ENCODE results near the gene TF. TPM values are rescaled to one million over a fixed set of nuclear protein-coding genes. Genes with fewer than 3 reads are reported as not detected.
"Not testable (repeated sequence)": the region's sequence is repeated elsewhere in the genome, so short reads cannot be mapped to it uniquely, and the experiment has no call there.

The TF gene
- polyA plus RNA-seq, 2 donors, result 2.6 to 4.6 TPM

- no peaks in the 10 kb centered on the region for H3K9me3 ChIP-seq (ENCODE audit: control insufficient read depth in 2 of 2, insufficient read depth in 1 of 2, low read depth in 1 of 2, low read length in 1 of 2)
- 76% methylated on average over 4 of the region's 4 CpGs for WGBS, 2 donors
- H3K36me3 ChIP-seq (ENCODE audit: control insufficient read depth in 2 of 2, insufficient read depth in 2 of 2, low read length in 1 of 2), result no peaks in the 10 kb centered on the region
- no peak overlapping the region for H3K27ac ChIP-seq (ENCODE audit: low read depth in 2 of 2, low read length in 1 of 2)
- H3K4me3 ChIP-seq (ENCODE audit: low read depth in 1 of 2, low read length in 2 of 2), result no peak overlapping the region
- H3K27me3 ChIP-seq (ENCODE audit: control insufficient read depth in 1 of 2, insufficient read depth in 2 of 2, low read length in 2 of 2), result peaks cover 0 to 2% of the 10 kb centered on the region in 2 donors
- no peaks in the 10 kb centered on the region for H3K4me1 ChIP-seq (ENCODE audit: control insufficient read depth in 2 of 2, insufficient read depth in 2 of 2, low read length in 1 of 2)
Observed at GRCh38 chr3:133711013-133711412, 35.2 kb upstream of the TF start.

- H3K9me3 ChIP-seq (ENCODE audit: control insufficient read depth in 2 of 2, insufficient read depth in 1 of 2, low read depth in 1 of 2, low read length in 1 of 2), result no peaks in the 10 kb centered on the region
- no peaks in the 10 kb centered on the region for H3K4me1 ChIP-seq (ENCODE audit: control insufficient read depth in 2 of 2, insufficient read depth in 2 of 2, low read length in 1 of 2)
- H3K27me3 ChIP-seq (ENCODE audit: control insufficient read depth in 1 of 2, insufficient read depth in 2 of 2, low read length in 2 of 2), result peaks cover 0 to 2% of the 10 kb centered on the region in 2 donors
- 84 to 88% methylated on average over 5 of the region's 5 CpGs for WGBS, 2 donors
- no peaks in the 10 kb centered on the region for H3K36me3 ChIP-seq (ENCODE audit: control insufficient read depth in 2 of 2, insufficient read depth in 2 of 2, low read length in 1 of 2)
- H3K27ac ChIP-seq (ENCODE audit: low read depth in 2 of 2, low read length in 1 of 2), result no peak overlapping the region
- no peak overlapping the region for H3K4me3 ChIP-seq (ENCODE audit: low read depth in 1 of 2, low read length in 2 of 2)
Observed at GRCh38 chr3:133712017-133712416, 34.2 kb upstream of the TF start.

GRCh38 chr3:133713347-133713746 lies 32.8 kb upstream of the TF start:
- Histone ChIP-seq H3K9me3 (ENCODE audit: control insufficient read depth in 2 of 2, insufficient read depth in 1 of 2, low read depth in 1 of 2, low read length in 1 of 2) (no peaks in the 10 kb centered on the region), H3K4me3 (ENCODE audit: low read depth in 1 of 2, low read length in 2 of 2) (no peak overlapping the region), H3K27ac (ENCODE audit: low read depth in 2 of 2, low read length in 1 of 2) (no peak overlapping the region), H3K36me3 (ENCODE audit: control insufficient read depth in 2 of 2, insufficient read depth in 2 of 2, low read length in 1 of 2) (no peaks in the 10 kb centered on the region), H3K4me1 (ENCODE audit: control insufficient read depth in 2 of 2, insufficient read depth in 2 of 2, low read length in 1 of 2) (no peaks in the 10 kb centered on the region), H3K27me3 (ENCODE audit: control insufficient read depth in 1 of 2, insufficient read depth in 2 of 2, low read length in 2 of 2) (no peaks in the 10 kb centered on the region)
- 81 to 85% methylated on average over 5 of the region's 5 CpGs for WGBS, 2 donors

GRCh38 chr3:133717424-133717823 lies 28.8 kb upstream of the TF start:
- 66 to 68% methylated on average over 3 of the region's 3 CpGs for WGBS, 2 donors
- Histone ChIP-seq H3K4me3 (ENCODE audit: low read depth in 1 of 2, low read length in 2 of 2) (no peak overlapping the region), H3K9me3 (ENCODE audit: control insufficient read depth in 2 of 2, insufficient read depth in 1 of 2, low read depth in 1 of 2, low read length in 1 of 2) (no peaks in the 10 kb centered on the region), H3K27me3 (ENCODE audit: control insufficient read depth in 1 of 2, insufficient read depth in 2 of 2, low read length in 2 of 2) (no peaks in the 10 kb centered on the region), H3K4me1 (ENCODE audit: control insufficient read depth in 2 of 2, insufficient read depth in 2 of 2, low read length in 1 of 2) (no peaks in the 10 kb centered on the region), H3K36me3 (ENCODE audit: control insufficient read depth in 2 of 2, insufficient read depth in 2 of 2, low read length in 1 of 2) (no peaks in the 10 kb centered on the region), H3K27ac (ENCODE audit: low read depth in 2 of 2, low read length in 1 of 2) (no peak overlapping the region)

GRCh38 chr3:133722935-133723334 lies 23.3 kb upstream of the TF start:
- H3K9me3 ChIP-seq (ENCODE audit: control insufficient read depth in 2 of 2, insufficient read depth in 1 of 2, low read depth in 1 of 2, low read length in 1 of 2), result no peaks in the 10 kb centered on the region
- H3K4me1 ChIP-seq (ENCODE audit: control insufficient read depth in 2 of 2, insufficient read depth in 2 of 2, low read length in 1 of 2), result no peaks in the 10 kb centered on the region
- no peak overlapping the region for H3K27ac ChIP-seq (ENCODE audit: low read depth in 2 of 2, low read length in 1 of 2)
- H3K4me3 ChIP-seq (ENCODE audit: low read depth in 1 of 2, low read length in 2 of 2), result no peak overlapping the region
- H3K27me3 ChIP-seq (ENCODE audit: control insufficient read depth in 1 of 2, insufficient read depth in 2 of 2, low read length in 2 of 2), result no peaks in the 10 kb centered on the region
- H3K36me3 ChIP-seq (ENCODE audit: control insufficient read depth in 2 of 2, insufficient read depth in 2 of 2, low read length in 1 of 2), result no peaks in the 10 kb centered on the region

GRCh38 chr3:133730993-133731392 lies 15.2 kb upstream of the TF start:
- H3K4me1 ChIP-seq (ENCODE audit: control insufficient read depth in 2 of 2, insufficient read depth in 2 of 2, low read length in 1 of 2), result no peaks in the 10 kb centered on the region
- no peaks in the 10 kb centered on the region for H3K36me3 ChIP-seq (ENCODE audit: control insufficient read depth in 2 of 2, insufficient read depth in 2 of 2, low read length in 1 of 2)
- H3K4me3 ChIP-seq (ENCODE audit: low read depth in 1 of 2, low read length in 2 of 2), result no peak overlapping the region
- H3K27ac ChIP-seq (ENCODE audit: low read depth in 2 of 2, low read length in 1 of 2), result no peak overlapping the region
- H3K9me3 ChIP-seq (ENCODE audit: control insufficient read depth in 2 of 2, insufficient read depth in 1 of 2, low read depth in 1 of 2, low read length in 1 of 2), result no peaks in the 10 kb centered on the region
- no peaks in the 10 kb centered on the region for H3K27me3 ChIP-seq (ENCODE audit: control insufficient read depth in 1 of 2, insufficient read depth in 2 of 2, low read length in 2 of 2)

GRCh38 chr3:133732231-133732630 lies 14.0 kb upstream of the TF start:
- H3K36me3 ChIP-seq (ENCODE audit: control insufficient read depth in 2 of 2, insufficient read depth in 2 of 2, low read length in 1 of 2); H3K27ac ChIP-seq (ENCODE audit: low read depth in 2 of 2, low read length in 1 of 2); H3K4me3 ChIP-seq (ENCODE audit: low read depth in 1 of 2, low read length in 2 of 2); H3K9me3 ChIP-seq (ENCODE audit: control insufficient read depth in 2 of 2, insufficient read depth in 1 of 2, low read depth in 1 of 2, low read length in 1 of 2); H3K27me3 ChIP-seq (ENCODE audit: control insufficient read depth in 1 of 2, insufficient read depth in 2 of 2, low read length in 2 of 2); H3K4me1 ChIP-seq (ENCODE audit: control insufficient read depth in 2 of 2, insufficient read depth in 2 of 2, low read length in 1 of 2): not testable (repeated sequence)
- WGBS, 2 donors, result 81 to 87% methylated on average over 6 of the region's 6 CpGs

GRCh38 chr3:133733226-133733625 lies 13.0 kb upstream of the TF start:
- H3K36me3 ChIP-seq (ENCODE audit: control insufficient read depth in 2 of 2, insufficient read depth in 2 of 2, low read length in 1 of 2), result no peaks in the 10 kb centered on the region
- H3K27ac ChIP-seq (ENCODE audit: low read depth in 2 of 2, low read length in 1 of 2), result no peak overlapping the region
- H3K27me3 ChIP-seq (ENCODE audit: control insufficient read depth in 1 of 2, insufficient read depth in 2 of 2, low read length in 2 of 2), result no peaks in the 10 kb centered on the region
- no peaks in the 10 kb centered on the region for H3K4me1 ChIP-seq (ENCODE audit: control insufficient read depth in 2 of 2, insufficient read depth in 2 of 2, low read length in 1 of 2)
- no peak overlapping the region for H3K4me3 ChIP-seq (ENCODE audit: low read depth in 1 of 2, low read length in 2 of 2)
- 64 to 70% methylated on average over 4 of the region's 4 CpGs for WGBS, 2 donors
- no peaks in the 10 kb centered on the region for H3K9me3 ChIP-seq (ENCODE audit: control insufficient read depth in 2 of 2, insufficient read depth in 1 of 2, low read depth in 1 of 2, low read length in 1 of 2)

- H3K4me3 ChIP-seq (ENCODE audit: low read depth in 1 of 2, low read length in 2 of 2), result no peak overlapping the region
- no peak overlapping the region for H3K27ac ChIP-seq (ENCODE audit: low read depth in 2 of 2, low read length in 1 of 2)
- no peaks in the 10 kb centered on the region for H3K36me3 ChIP-seq (ENCODE audit: control insufficient read depth in 2 of 2, insufficient read depth in 2 of 2, low read length in 1 of 2)
- H3K27me3 ChIP-seq (ENCODE audit: control insufficient read depth in 1 of 2, insufficient read depth in 2 of 2, low read length in 2 of 2), result no peaks in the 10 kb centered on the region
- H3K4me1 ChIP-seq (ENCODE audit: control insufficient read depth in 2 of 2, insufficient read depth in 2 of 2, low read length in 1 of 2), result no peaks in the 10 kb centered on the region
- no peaks in the 10 kb centered on the region for H3K9me3 ChIP-seq (ENCODE audit: control insufficient read depth in 2 of 2, insufficient read depth in 1 of 2, low read depth in 1 of 2, low read length in 1 of 2)
- 18 to 26% methylated on average over 1 of the region's 1 CpG for WGBS, 2 donors
Observed at GRCh38 chr3:133734305-133734704, 11.9 kb upstream of the TF start.

GRCh38 chr3:133742351-133743091 lies 3.7 kb upstream of the TF start:
- Histone ChIP-seq H3K4me1 (ENCODE audit: control insufficient read depth in 2 of 2, insufficient read depth in 2 of 2, low read length in 1 of 2) (peaks cover 3% of the 10 kb centered on the region in 2 donors), H3K27ac (ENCODE audit: low read depth in 2 of 2, low read length in 1 of 2) (no peak overlapping the region), H3K9me3 (ENCODE audit: control insufficient read depth in 2 of 2, insufficient read depth in 1 of 2, low read depth in 1 of 2, low read length in 1 of 2) (no peaks in the 10 kb centered on the region), H3K27me3 (ENCODE audit: control insufficient read depth in 1 of 2, insufficient read depth in 2 of 2, low read length in 2 of 2) (peaks cover 0 to 3% of the 10 kb centered on the region in 2 donors), H3K36me3 (ENCODE audit: control insufficient read depth in 2 of 2, insufficient read depth in 2 of 2, low read length in 1 of 2) (no peaks in the 10 kb centered on the region), H3K4me3 (ENCODE audit: low read depth in 1 of 2, low read length in 2 of 2) (no peak overlapping the region)
- 50 to 59% methylated on average over 9 of the region's 9 CpGs for WGBS, 2 donors
